GM13976 (cell line): ENCODE measurements around the gene KIAA0513.

Source experiments
- DNase-seq: peaks from one replicate; pipeline ENCODE4 v3.0.0; 2012; ENCODE audit warnings: low spot score
- CTCF ChIP-seq: IDR thresholded peaks from 2 replicates; pipeline ENCODE4 v1.5.1; 2012; ENCODE audit warnings: borderline replicate concordance, mild to moderate bottlenecking; ENCODE audit not compliant: insufficient read depth; ENCODE audit errors: extremely low read depth, missing control alignments, control extremely low read depth
- in situ Hi-C: fragments of 300-500 bp; cut with MboI; formaldehyde crosslinking; loops from one replicate; pipeline ENCODE4 v1.12.0; 2022; ENCODE audit warnings: low sequenced_read_pairs, mixed read lengths, inconsistent platforms; ENCODE audit not compliant: unreplicated experiment

Gene KIAA0513

DNA sequence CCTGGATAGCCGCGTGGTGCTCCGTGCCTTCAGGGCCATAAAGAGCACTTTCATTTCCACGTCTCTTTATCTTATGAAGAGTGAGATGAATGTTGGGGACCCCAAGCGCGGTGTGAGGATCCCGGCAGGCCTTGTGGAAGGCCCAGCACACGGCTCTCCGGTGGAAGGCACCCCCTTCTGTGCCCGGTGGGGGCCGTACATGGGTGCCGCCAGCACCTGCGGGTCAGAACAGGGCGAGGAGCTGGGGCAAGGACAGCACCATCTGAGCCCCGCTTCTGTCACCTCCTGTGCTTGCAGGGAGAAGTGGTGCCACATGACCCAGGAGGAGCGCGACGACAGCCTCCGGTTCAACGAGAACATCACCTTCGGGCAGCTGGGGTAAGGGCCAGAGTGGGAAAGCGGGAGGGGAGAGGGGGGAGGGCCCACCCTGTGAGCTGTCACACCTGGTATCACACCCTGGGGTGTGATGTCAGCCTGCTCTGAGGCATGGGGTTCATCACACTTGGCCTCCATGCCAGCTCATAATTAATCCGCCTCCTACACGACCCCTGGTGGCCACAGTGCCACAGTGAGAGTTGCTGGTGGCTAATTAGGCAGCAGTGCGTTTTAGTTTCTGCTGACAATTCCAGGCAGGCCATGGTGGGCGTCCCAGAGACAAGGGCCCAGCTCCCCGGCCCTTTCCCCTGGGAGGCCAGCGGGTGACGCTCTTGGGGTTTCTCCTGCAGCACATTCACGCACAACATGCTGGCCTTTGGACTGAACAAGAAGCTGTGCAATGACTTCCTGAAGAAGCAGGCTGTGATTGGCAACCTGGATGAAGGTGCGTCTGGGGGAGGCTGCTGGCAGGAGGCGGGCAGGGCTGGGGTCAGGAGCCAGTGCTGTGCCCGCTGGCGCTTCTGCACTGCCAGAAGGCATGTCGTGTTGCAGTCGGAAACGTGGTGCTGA, 59.0 kb downstream of the KIAA0513 start:
- peak; percentile 71 for TF ChIP-seq CTCF
- peak; percentile 91 for DNase-seq
- in situ Hi-C loops = no loop called here

GRCh38 chr16:85087899-85088569, 60.4 kb downstream of the KIAA0513 start:
- DNase-seq = no peak

DNA sequence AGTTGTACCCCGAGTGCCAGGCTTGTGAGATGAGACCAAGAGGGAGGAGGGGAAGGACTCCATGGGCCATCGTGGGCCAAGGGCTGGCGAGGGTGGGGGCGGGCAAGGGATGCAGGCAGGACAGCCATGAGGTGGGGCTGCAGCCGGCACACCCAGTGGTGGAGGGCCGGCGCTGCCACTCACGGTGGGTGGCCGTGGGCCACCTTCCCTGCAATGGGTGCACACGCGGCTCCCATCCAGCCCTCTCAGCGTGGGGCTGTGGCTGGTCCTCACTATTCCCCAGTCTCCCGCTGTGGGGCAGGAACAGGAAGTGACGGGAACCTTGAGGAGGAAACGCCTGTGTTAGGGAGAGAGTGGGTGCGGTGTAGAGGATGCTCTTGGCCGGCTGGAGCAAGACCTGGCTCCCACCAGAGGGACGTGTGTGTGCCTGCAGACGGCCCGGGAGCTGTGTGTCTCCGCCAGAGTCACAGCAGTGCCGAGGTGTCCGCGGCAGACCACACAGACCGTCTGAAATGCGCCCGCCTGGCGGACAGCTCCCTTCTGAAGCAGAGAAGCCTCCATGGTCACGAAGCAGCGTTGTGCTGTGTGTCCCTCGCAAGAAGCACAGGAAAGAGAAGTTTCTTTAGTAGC, 61.1 kb downstream of the KIAA0513 start:
- DNase-seq = no peak
- in situ Hi-C loops = no loop called here
- no peak for TF ChIP-seq CTCF

More at GRCh38 chr16:85087899-85088569, 60.4 kb downstream of the KIAA0513 start:
- in situ Hi-C loops = no loop called here
- no peak for TF ChIP-seq CTCF

DNA sequence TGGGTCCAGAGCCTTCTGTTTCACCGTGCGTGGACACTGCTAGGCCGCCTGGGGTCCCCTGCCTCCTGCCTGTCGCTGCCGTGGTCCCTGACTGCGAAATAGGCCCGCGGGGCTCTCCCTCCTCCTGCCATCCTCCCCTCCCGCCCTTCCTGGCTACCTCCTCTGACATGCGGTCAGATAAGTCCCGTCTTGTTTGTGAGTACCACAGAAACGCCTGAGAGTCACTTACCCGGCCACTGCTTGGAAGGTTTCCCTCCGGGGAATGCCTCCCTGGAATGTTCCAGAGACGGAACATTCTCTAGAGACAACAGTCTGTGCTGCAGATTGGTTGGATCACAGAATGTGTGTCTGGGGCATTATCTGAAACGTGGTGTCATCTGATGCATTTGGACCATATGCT, 61.9 kb downstream of the KIAA0513 start:
- in situ Hi-C loops = no loop called here
- TF ChIP-seq CTCF = no peak
- no peak for DNase-seq

- in situ Hi-C loops = no loop called here
- TF ChIP-seq CTCF = no peak
- DNase-seq = no peak
Measured at GRCh38 chr16:85090181-85090580, 62.6 kb downstream of the KIAA0513 start.

DNA sequence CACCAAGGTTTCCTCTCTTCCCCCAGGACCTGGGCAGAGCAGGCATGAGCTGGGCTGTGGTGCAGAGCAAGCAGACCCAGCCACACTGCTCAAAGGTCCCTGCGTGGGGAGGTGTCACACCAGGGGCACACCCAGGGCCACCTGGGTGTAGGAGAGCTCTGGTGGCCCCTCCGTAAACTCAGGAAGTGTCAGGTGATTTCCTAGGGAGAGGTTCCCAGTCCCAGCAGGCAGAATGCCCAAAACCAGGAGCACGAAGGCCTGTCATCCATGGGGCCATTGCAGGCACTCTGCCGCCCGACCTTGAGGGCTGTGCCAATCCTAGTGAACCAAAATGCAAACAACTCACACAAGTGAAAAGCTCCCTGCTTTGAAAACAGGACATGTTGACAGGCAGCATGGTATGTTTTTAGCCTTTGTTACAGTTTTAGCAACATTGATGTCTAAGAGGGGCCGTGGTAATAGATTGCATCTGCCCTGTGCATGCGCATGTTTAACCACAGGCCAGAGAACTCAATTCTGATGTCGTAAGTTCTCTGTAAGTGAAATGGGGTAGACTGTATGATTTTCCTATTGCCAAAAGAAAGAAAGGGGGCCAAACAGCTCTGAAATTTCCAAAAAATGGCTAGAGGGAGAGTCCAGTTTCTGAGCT, 63.4 kb downstream of the KIAA0513 start:
- in situ Hi-C loops = no loop called here
- no peak for TF ChIP-seq CTCF
- no peak for DNase-seq
